Smooth muscle cell (in vitro differentiated cells): ENCODE measurements around the gene ARHGAP10. TPM values are rescaled to one million over a fixed set of nuclear protein-coding genes. Genes with fewer than 3 reads are reported as not detected.

Experiments used
- DNase-seq: peaks from one replicate; lab custom pipeline; 2025; ENCODE audit not compliant: unreplicated experiment; lab: John Stamatoyannopoulos, UW
- H2AFZ ChIP-seq: fragments of 200-600 bp; sonication (generic); 2 replicates; pipeline ENCODE4 v1.6.0; 2016; ENCODE audit warnings: antibody characterized with exemption, low read depth, mild to moderate bottlenecking
- H3F3A ChIP-seq: fragments of 200-600 bp; sonication (generic); 2 replicates; pipeline ENCODE4 v1.6.0; 2017; ENCODE audit warnings: antibody characterized with exemption, low read depth
- H3K27ac ChIP-seq: fragments of 200-600 bp; sonication (generic); 2 replicates; pipeline ENCODE4 v1.5.1; 2016; ENCODE audit warnings: low read depth, mild to moderate bottlenecking
- H3K27me3 ChIP-seq: fragments of 200-600 bp; sonication (generic); 2 replicates; pipeline ENCODE4 v1.6.1; 2016; ENCODE audit warnings: low read depth, mild to moderate bottlenecking
- H3K36me3 ChIP-seq: fragments of 200-600 bp; sonication (generic); 2 replicates; pipeline ENCODE4 v1.5.1; 2016; ENCODE audit warnings: low read depth
- H3K4me1 ChIP-seq: fragments of 200-600 bp; sonication (generic); 2 replicates; pipeline ENCODE4 v1.5.1; 2016; ENCODE audit warnings: low read depth
- H3K4me2 ChIP-seq: fragments of 200-600 bp; sonication (generic); 2 replicates; pipeline ENCODE4 v1.6.0; 2016; ENCODE audit warnings: mild to moderate bottlenecking
- H3K4me3 ChIP-seq: fragments of 200-600 bp; sonication (generic); 2 replicates; pipeline ENCODE4 v1.5.1; 2016; ENCODE audit warnings: mild to moderate bottlenecking
- H3K79me2 ChIP-seq: fragments of 200-600 bp; sonication (generic); 2 replicates; pipeline ENCODE4 v1.6.0; 2016; ENCODE audit warnings: low read depth, mild to moderate bottlenecking
- H3K9ac ChIP-seq: fragments of 200-600 bp; sonication (generic); 2 replicates; pipeline ENCODE4 v1.6.0; 2016; ENCODE audit warnings: low read depth
- H3K9me3 ChIP-seq: fragments of 200-600 bp; sonication (generic); replicated peaks from 2 replicates; pipeline ENCODE4 v1.5.1; 2016; ENCODE audit warnings: low read depth
- H4K20me1 ChIP-seq: fragments of 200-600 bp; sonication (generic); 2 replicates; pipeline ENCODE4 v1.6.0; 2016; ENCODE audit warnings: low read depth
- CTCF ChIP-seq: fragments of 200-600 bp; sonication (generic); IDR thresholded peaks from 2 replicates; pipeline ENCODE4 v1.5.1; 2017; ENCODE audit warnings: borderline replicate concordance, mild to moderate bottlenecking, antibody characterized with exemption; ENCODE audit not compliant: insufficient read depth, poor library complexity, severe bottlenecking
- WGBS: methylation state at CpG from one replicate; pipeline ENCODE4 v1.1.7; 2016; ENCODE audit warnings: low lambda C conversion rate; 5-methylcytosine and 5-hydroxymethylcytosine counted together
- polyA plus RNA-seq: library from polyadenylated mRNA; unstranded; fragments of >200 nt; fragmentation: Nextera tagmentation; extraction: Ambion mirVana; gene quantifications from 2 replicates; pipeline ENCODE4 v1.2.1, GENCODE V29; 2016
- total RNA-seq: library from RNA; depleted of rRNA; stranded (reverse); fragments of >200 nt; gene quantifications from 2 replicates; pipeline ENCODE4 v1.2.3, GENCODE V29; 2014

ARHGAP10 gene
- total and polyA plus RNA-seq, 2 experiments from 2014 or later = 6.2 to 11.6 TPM

GRCh38 chr4:147730333-147730732, 1.6 kb upstream of the ARHGAP10 start:
- Histone ChIP-seq H3K79me2 (peaks cover 28% of the 10 kb centered on the region), H3K36me3 (no peaks in the 10 kb centered on the region), H3K27me3 (no peaks in the 10 kb centered on the region), H3K27ac (no peak overlapping the region), H2AFZ (no peak overlapping the region), H3K4me3 (no peak overlapping the region), H4K20me1 (peaks cover 10% of the 10 kb centered on the region), H3K9ac (no peak overlapping the region), H3F3A (no peaks in the 10 kb centered on the region), H3K4me2 (peak overlapping the region; percentile 96), H3K4me1 (peaks cover 14% of the 10 kb centered on the region), H3K9me3 (no peaks in the 10 kb centered on the region)
- DNase-seq = no peak
- TF ChIP-seq CTCF = no peak
- 24% methylated on average over 4 of the region's 4 CpGs for WGBS

GRCh38 chr4:147732518-147733235, 789 bp downstream of the ARHGAP10 start:
- Histone ChIP-seq H2AFZ (peak overlapping the region; percentile 98), H3K4me2 (peak overlapping the region; percentile 96), H3K27ac (peak overlapping the region; percentile 63), H3K36me3 (no peaks in the 10 kb centered on the region), H3F3A (no peaks in the 10 kb centered on the region), H3K9ac (peak overlapping the region; percentile 65), H4K20me1 (peaks cover 10% of the 10 kb centered on the region), H3K4me3 (peak overlapping the region; percentile 83), H3K4me1 (peaks cover 30% of the 10 kb centered on the region), H3K9me3 (no peaks in the 10 kb centered on the region), H3K79me2 (peaks cover 44% of the 10 kb centered on the region), H3K27me3 (no peaks in the 10 kb centered on the region)
- TF ChIP-seq CTCF = no peak
- peak; percentile 37 for DNase-seq
- WGBS = 2% methylated on average over 18 of the region's 38 CpGs

GRCh38 chr4:147733716-147734344, 1.9 kb downstream of the ARHGAP10 start:
- Histone ChIP-seq H3K27ac (no peak overlapping the region), H3K9ac (no peak overlapping the region), H3F3A (no peaks in the 10 kb centered on the region), H3K4me3 (peak overlapping the region; percentile 83), H3K36me3 (no peaks in the 10 kb centered on the region), H3K79me2 (peaks cover 55% of the 10 kb centered on the region), H2AFZ (no peak overlapping the region), H3K9me3 (no peaks in the 10 kb centered on the region), H3K4me1 (peaks cover 30% of the 10 kb centered on the region), H3K27me3 (no peaks in the 10 kb centered on the region), H4K20me1 (peaks cover 10% of the 10 kb centered on the region), H3K4me2 (peak overlapping the region; percentile 96)
- TF ChIP-seq CTCF = no peak
- DNase-seq = no peak
- 56% methylated on average over 5 of the region's 5 CpGs for WGBS

GRCh38 chr4:147734496-147734895, 2.6 kb downstream of the ARHGAP10 start:
- no peak for TF ChIP-seq CTCF
- peak overlapping the region; percentile 8 for H3K4me3 ChIP-seq
- no peak overlapping the region for H3K4me2 ChIP-seq
- no peaks in the 10 kb centered on the region for H3K9me3 ChIP-seq
- H3K9ac ChIP-seq = no peak overlapping the region
- WGBS = 93% methylated on average over 3 of the region's 3 CpGs
- DNase-seq = no peak
- H3K36me3 ChIP-seq = no peaks in the 10 kb centered on the region
- H3K79me2 ChIP-seq = peaks cover 61% of the 10 kb centered on the region
- H3F3A ChIP-seq = no peaks in the 10 kb centered on the region
- H4K20me1 ChIP-seq = peaks cover 10% of the 10 kb centered on the region
- no peaks in the 10 kb centered on the region for H3K27me3 ChIP-seq
- H2AFZ ChIP-seq = no peak overlapping the region
- no peak overlapping the region for H3K27ac ChIP-seq
- peaks cover 30% of the 10 kb centered on the region for H3K4me1 ChIP-seq
